ENCODE data around the gene MAML3.

The MAML3 gene

DNA sequence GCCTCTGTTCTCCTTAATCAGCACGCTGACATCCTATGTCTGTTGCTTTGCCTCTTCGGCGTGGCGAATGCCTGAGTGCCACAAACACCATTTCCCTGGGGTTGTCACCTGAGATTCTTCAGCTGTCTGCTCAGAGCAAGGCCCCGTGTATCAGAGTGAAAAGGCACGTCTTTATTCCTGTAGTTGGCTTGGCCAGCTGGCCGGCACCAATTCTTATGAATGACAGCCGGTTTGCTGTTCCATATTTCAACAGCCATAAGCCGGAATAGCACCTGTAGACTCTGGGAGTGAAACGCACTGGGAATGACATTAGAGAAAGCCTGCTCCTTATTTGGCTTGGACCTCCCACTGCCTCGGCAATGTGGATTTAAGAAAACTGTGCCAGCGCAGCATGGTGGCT lies 399.0 kb downstream of the MAML3 start:
- no peak for DNase-seq (ENCODE audit: low spot score)

DNA sequence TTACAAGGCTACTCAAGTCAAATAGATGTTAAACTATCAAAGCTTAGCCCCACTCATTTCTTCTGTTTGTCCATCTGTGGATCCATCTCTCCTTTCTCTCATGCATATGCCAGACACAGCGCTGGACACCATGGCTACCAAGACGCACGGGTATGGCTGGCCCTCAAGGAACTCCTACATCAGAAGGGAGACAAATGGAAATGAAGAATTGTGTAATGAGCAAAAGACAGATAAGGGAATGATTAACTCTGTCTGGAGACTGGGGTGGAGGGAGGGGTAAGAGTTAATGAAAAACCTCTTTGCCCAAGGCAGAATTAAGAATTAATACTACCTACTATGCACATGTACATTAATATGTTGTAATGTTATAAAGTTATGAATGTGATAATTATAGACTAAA lies 400.3 kb downstream of the MAML3 start:
- DNase-seq (ENCODE audit: low spot score) = no peak

DNA sequence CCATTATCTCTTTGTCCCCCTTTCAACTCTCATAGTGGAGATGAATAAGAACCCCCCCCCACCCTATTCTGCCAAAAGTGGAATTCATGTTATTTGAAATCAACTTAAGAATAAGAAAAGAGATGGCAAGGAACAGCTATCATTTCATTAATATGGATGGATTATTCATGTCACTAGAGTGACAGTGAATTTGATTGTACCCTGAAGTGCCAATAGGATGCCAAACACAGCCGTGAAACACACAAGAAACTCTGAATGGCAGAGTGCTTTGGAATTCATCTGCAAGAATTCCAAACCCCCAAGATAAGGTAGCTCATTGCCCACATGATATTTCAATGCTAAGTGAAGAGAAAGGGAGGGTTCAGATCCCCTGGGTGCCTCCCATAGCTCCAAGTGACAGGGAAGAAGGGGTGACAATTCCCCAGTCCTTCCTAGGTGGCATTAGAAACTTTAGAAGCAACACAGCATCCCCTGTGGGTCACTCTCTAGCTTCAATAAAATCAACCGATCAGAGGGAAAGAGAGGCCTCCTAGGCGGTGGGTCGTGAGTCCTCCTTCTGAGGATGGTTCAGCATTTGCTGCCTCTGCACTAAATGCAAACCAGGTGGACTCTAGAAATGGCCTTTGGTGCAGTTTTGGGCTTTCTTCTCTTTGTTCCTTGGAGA lies 404.0 kb downstream of the MAML3 start:
- no peak for DNase-seq (ENCODE audit: low spot score)

DNA sequence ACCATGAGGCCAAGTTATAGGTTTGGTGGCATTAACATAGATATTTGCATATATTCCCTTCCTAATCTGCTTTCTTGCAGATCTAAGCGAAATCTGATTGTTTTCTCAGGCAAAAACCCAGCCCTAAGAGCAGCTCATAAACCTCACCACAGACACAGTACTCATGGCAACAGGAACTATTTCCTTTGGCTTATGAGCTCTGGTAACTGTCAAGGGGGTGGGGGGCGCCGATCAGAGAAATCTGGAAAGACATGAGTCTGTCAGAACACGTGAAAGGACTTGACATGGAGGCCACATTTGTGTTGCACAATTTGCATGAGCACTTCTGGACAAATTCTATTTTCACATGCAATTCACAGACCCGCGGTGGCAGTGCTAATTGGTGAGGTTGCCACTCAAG lies 404.6 kb downstream of the MAML3 start:
- DNase-seq (ENCODE audit: low spot score) = no peak

DNA sequence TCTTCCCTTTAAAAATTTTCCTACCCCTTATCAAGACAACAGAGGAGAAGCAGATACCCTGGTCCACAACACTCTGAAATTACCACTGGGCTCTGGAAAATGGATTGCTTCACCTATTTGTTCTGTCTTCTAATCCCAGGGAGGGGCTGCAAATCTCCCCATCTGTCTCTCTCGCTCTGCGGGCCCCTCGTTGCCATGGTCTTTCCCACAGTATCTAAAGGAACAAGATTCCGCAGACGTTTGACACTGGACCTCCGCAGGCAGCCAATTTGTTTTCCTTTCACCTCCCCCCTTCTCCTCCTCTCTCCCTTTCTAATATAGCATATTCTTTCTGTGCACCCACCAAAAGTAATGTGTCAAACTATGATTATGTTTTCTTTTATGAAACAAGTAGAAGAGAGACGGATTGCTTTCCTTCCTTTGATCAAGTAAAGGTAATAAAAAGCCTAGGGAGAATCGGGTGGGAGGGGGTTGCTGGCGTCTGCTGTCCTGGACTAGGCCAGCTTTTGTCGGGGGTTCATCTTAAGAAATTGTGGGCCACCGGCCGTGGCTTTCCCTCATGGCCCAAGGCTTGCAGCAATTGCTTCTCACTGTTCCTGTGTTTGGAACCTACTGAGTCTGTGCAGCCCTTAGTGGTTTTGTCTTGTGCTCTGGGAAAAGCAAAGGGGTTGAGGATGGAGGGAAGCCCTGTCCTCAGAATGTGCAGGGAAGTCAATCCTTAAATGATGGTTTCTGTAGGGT lies 407.4 kb downstream of the MAML3 start:
- DNase-seq (ENCODE audit: low spot score) = no peak

DNA sequence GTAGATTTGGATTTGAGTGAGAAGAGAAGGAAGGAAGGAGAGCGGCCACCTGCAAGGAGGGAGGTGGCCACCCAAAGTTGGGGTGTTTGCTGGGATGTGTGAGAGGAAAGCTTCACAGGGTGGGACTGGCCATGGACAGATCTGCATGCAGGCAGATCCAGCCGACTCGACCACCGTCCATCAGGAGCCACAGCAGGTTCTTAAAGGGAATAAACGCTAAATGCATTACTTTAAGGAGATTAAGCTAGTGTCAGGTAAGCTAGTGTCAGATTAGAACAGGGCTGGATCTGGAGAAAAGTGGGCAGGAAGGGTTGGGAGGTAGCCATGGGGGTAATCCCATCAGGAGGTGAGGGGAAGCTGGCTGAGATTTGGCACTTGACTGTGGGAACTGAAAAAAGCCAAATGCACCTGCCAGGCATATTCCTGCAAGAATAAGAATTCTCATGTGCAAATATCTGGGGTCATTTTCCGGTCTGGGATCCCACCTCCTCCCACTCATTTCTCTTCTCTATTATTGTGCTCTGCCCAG lies 408.8 kb downstream of the MAML3 start:
- no peak for DNase-seq (ENCODE audit: low spot score)

DNA sequence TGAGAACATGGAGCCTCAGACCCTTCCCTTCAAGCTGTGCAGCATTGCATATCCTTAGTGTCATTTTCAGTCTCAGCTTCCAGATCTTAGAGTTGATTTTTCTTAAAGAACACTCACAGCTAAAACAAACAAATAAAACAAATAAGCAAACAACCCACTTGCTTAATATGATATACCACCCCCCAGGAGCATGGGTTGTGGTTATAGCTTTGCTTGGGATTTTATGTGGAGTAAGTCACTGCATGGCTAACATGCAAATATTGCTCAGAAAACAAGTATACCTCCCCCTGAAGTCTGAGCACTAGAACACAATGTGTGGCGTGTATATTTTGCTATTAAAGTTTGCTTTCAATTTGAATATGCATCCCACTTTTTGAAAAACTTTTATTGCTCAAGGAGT lies 409.8 kb downstream of the MAML3 start:
- no peak for DNase-seq (ENCODE audit: low spot score)

DNA sequence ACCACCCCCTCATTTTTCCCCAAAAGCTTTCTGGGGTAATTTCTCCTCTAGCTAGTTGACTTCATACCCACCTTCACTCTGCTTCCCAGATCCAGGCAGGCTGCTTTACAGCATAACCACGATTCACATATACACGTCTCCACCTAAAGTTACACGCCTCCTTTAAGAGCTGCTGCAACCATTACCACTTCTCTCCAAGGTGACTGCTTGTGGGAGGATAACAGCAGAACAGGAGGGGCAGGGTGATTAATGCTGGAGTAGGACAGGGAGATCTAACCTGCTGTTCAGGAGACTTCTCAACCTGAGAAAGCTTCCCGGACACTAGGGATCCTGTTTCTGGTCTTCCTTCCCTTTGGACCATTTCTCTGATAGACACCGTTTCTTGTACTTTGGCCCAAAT lies 411.0 kb downstream of the MAML3 start:
- no peak for DNase-seq (ENCODE audit: low spot score)

DNA sequence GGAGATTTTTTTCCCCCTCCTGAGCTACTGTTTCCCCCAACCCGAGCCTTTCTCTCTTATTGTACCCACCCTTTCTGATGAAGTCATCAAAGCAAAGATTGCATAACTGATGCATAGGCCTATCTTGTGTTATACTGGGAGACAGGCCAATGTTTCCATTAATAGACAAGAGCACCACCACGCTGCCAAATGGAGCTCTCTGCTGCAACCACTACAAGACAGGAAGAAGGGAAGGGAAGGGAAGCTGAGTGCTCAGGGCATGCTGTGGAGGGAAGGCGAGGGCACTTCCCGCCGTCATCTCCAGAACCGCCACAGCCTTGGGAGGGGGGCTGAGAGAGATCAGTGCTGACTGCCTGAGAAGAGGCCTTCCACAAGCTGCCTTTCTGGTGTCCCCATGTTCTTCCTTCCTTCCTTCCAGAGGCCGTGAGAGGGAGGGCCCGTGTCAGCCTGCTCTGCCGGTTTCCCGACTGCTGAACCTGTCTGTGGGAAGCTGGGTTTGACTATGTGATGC lies 413.4 kb downstream of the MAML3 start:
- no peak for DNase-seq (ENCODE audit: low spot score)

DNA sequence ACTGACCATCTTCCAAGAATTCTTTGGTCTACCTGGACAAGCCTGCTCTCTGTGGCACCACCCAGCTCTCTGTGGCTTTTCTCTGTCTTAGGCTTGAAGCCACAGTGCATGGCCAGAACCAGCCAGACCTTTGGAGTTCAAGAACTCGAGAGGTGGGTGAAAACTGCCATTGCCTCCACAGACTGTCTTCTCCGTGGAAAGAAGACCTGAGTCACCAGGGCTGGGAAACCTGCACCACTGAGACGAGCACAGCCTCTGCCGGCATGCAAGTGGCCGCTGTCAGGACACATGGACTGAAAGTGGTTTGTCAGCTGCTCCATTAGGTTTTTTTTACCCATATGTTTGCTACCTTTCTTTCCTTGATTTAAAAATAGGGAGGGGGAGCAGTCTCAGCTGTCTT lies 413.9 kb downstream of the MAML3 start:
- DNase-seq (ENCODE audit: low spot score) = no peak

DNA sequence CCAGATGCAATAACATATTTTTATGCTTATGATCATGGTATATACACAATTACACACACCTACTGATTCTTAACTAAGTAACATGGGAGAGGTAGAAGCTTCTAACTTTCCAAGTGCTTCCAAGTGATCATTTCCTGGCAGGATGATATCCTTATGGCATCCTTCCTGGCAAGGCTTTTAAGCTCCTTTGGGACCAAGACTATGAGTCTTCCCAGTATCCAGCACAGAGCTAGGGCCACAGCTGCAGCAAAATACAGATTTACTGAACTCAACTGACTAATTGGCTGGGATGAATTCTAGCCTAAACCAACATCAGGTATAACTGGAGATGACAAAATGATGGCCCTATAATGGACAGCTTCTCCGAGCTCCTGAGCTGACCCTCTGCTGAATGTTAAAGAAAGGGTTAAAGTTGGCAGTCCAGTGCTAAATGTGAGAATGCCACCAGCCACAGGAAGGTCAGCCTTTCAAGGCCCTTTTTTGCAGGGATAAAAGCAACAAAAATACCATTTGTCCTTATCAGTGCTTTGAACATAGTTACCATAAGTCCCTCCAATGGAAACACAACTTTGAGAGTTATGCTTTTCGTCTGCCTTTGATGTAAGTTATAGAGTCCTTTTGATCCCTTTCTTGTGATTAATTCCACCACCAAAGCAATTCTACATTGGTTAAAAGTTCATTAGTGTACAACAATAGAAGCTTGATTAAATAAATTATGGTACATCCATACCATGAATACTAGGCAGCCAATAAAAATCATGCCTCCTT lies 415.0 kb downstream of the MAML3 start:
- DNase-seq (ENCODE audit: low spot score) = no peak

DNA sequence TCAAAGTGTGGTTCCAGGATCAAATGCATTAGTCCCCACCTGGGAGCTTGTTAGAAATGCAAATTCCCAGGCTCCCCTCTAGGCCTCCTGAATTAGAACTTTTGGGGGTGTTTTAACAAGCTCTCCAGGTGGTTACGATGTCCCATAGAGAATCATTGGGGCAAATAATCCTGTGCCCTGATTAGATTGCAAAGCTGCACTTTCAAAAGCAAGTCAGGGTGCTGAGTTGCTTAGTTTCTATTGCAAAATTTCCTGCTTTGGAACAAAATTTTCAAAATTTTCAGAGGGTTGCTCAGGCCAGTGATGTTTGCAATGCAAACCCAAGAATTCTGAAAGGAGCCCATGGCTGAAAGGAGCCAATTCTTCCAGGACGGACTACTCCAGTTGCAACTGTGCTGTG lies 417.3 kb downstream of the MAML3 start:
- DNase-seq (ENCODE audit: low spot score) = no peak

DNA sequence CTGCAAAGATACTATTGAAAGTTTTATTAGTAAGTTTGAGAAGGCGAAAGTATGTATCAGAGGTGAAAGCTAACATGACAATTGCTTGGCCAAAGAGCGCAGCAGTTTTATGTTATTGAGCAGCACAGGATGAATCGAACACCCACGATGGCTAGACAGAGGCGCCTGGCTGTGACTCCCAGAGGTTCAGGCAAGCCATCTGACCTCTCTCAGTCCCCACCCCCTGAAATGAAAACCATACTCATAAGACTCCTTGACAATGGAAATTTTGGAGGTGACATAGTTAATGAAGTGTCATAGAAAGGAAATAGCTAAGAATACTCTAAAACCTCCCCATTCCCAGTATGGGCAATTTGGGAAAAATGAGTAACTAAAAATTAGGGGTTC lies 417.7 kb downstream of the MAML3 start:
- peak; percentile 18 for DNase-seq (ENCODE audit: low spot score)

DNA sequence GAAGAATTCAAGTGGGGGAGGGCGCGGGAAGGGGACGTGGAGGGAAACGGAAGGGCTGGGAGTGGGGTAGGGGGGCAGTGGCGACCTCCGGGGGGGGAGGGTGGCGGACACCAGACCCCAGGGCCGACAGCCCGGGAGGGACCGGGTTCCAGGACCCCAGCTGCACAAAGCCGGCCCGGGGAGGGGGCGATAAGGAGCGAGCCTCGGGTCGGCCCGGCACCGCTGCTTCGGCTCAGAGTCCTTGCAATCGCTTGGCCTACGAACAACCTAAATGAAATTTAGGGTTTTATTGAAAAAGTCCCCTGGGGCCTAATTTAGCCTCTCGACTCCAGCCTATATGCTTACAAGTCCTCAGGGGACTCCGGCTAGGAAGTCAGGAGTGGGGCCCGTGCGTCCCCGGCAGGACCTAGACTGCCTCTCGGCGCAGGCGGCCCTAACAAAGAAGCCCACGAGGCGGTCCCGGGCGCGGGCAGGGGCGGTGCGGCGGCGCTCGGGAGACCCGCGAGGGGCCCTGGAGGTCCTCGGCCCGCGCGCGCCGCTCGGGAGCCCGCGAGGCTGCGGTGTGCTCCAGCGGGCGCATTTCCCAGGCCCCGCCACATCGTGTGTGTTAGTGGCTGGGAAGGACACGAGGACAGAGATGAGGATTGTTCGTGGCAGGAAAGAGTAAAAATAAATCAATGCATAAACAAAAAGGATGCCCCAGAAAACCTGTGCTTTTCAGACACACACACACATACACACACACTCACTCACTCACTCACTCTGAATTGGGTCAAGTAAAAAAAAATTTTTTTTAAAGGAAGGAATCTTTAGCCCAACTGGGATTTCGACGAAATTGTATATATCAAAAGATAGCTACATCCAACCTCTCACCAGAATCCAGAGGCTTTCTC lies 418.4 kb downstream of the MAML3 start:
- peak; percentile 37 for DNase-seq (ENCODE audit: low spot score)

DNA sequence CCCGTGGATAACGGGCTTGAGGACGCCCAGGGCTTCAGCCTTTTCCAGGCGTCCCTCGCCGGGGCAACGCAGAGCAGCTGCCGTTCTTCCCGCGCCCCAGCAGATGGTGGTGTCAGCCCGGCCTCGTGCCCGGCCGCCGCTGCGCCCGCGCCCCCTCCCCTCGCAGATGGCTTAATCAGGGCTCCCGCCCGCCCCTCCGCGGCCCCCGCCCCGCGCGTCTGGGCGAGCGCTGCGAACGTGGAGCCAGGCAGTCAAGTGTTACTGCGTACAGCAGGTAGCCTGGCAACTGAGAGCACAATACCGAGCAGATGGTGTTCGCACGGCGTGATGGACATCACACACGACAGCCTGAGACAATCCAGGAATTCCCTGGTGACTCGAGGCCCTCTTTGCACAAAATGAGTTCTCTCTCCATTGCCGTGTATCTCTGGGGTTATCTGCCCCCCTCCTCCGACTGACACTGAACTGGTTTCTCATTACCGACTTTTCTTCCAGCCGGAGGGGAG lies 419.1 kb downstream of the MAML3 start:
- DNase-seq (ENCODE audit: low spot score) = peak; percentile 62

DNA sequence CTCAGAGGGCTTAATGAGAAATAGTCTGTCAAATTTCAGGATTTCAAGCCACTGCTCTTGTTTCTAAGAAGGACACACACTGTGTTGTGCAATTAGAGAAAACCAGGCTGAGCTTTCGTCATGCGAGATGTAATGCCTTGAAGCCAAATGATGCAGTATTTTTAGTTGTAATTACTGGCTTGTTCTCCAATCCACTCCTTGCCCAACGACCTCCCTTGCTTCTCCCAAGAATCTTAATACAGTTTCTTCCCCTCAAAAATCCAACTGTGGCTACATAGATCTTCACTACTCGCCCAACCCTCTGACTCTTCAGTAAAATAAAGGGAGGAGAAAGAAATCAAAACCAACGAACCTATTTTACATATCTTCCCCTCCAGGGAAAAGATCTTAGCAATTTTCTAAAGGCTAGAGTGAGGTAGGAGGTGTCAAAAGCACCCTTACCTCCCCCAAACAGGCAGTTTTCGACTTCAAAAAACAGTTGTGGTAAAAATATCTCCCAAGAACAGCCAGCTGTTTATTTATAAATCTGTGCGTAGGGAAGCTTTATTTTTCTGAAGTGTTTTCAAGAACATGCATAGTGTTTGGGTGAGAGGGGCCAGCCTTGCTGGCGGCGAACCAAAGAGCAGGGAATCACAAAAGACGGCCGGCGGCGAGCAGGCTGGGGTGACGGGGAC lies 419.6 kb downstream of the MAML3 start:
- no peak for DNase-seq (ENCODE audit: low spot score)

DNA sequence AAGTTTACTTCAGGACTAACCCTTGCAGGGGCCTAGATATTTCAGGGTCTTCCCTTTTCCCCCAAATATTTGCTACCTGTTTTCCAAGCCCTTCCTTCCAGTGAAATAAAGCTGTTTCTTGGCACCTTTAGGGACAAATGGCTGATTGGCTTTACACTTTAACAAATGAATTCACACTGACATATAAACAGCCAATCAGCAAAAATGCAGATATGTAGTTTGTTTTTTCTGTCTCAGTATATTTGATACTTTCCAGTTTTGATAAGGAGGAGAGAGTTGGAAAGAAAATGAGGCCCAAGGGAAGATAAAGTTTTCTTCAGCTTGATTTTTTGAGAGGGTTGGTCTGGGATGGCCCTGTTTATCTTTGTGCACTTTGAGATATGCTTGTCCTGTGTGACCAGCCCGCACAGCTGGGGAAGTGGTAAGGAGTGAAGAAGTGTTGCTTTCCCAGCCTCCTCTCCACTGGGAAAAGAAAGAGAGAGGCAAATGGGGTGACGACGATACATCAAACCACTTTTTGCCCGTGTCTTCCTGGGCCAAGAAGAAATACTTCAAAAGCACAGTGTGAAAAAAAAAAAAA lies 420.9 kb downstream of the MAML3 start:
- no peak for DNase-seq (ENCODE audit: low spot score)

DNA sequence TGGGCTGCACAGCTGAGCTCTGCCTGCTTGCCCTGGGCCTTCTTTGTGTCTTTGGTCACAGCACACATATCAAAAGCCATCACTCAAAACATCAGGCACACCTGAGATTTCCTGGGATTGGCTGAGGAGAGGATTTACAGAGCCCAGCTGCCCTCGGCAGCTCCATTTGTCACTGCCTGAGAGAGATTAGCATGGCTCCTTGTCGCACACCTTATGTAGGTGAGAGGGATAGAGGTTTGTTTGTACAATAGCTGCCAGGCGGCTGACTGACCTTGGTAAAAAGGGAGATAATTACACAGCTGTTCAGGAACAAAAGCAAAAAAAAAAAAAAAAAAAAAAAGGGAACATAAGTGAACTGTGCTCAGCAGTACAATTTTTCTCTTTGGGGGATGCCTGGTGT lies 425.1 kb downstream of the MAML3 start:
- DNase-seq (ENCODE audit: low spot score) = no peak

DNA sequence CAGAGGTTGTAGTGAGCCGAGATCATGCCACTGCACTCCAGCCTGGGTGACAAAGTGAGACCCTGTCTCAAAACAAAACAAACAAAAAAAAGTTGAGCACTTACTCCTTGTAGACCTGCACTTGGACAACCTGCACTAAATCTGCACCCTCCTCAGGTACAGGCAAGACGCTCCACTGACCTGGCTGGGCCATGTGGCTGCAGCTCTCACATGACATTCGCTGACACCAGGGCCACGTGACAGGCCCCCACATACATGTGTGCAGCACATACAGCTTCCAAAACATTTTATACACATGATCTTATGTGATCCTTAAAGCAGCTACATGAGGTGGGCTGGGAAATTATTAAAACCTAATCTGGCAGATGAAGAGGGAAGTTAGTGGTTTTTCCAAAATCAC lies 425.8 kb downstream of the MAML3 start:
- no peak for DNase-seq (ENCODE audit: low spot score)

DNA sequence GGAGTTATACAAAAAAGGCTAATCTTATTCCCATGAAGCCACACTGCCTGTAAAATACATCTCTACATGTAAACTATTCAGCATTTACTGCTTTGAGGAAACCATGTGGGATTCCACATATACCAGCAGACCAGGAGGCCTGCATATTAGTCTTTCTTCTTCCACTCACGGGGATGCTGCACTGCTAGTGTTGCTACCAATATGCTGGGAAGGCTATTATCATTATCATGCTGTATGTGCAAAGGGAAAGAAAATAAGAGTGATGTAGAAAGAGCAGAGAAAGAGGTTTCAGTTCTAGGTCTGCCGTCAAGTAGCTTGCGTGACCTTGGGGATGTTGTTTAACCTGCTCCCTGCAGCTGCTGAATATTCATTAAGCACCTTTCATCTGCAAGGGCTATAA lies 427.4 kb downstream of the MAML3 start:
- no peak for DNase-seq (ENCODE audit: low spot score)

DNA sequence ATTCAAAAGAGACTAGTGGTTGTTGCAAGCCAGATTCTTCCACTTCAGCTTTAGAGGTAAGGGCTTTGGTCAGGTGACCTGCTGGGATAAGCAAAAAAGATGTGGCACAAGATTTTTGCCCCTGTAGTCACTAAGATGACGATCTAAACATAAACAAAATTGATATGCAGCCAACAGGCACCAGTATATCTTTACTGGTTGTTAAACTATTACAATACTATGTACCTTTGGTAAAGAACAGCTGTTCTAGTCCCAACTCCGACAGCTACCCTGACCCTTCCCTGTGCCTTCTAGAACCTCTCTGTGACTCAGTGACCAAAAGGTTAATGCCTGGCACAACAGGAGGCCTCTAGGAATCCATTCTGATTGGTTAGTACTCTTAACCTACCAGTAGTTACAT lies 428.7 kb downstream of the MAML3 start:
- DNase-seq (ENCODE audit: low spot score) = no peak
